CD4-positive, alpha-beta T cell treated with Interleukin-12 subunit alpha and Interleukin-12 subunit beta, for 1 hour (primary cell): ENCODE data around the gene PTPRT.

Source experiments
- DNase-seq: peaks from one replicate; pipeline ENCODE4 v3.0.0-alpha.2; 2020

The PTPRT gene

DNA sequence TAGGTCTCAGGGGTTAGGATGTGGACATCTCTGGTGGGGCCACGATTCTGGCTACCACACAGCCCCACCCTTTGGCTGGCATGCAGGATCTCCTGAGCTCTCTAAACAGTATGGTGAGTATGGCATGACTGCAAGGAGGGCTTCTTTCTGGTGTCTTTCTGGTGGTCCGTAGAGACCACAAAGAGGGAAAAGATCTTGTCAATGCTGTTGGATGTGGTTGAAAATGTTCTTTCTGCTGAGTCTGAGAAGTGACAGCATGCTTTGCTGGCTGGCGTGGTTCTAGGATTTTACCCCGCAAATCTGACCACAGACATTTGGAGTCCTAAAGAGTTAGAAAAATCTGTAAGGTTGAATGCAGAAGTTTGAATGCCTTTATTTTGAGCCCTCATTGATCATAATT lies 1096.7 kb downstream of the PTPRT start:
- no peak for DNase-seq

DNA sequence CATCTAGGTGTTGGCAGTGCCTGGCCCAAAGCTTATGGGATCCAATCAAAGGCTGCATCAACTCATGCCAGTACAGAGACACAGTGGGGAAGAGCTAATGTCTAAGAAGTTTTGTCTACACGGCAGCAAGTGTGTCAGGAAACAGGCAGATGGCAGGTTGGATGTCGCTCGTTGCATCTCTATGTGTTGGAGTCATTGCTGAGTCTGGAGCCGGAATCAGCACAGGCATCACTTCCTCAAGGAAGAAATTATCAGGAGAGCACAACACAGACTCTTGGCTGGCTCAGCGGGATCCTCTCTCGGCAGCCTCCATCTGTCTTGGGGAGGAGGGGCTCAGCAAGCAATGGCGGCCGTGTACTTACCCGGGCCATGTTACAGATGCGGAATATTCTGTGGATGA lies 1104.3 kb downstream of the PTPRT start:
- DNase-seq: no peak

DNA sequence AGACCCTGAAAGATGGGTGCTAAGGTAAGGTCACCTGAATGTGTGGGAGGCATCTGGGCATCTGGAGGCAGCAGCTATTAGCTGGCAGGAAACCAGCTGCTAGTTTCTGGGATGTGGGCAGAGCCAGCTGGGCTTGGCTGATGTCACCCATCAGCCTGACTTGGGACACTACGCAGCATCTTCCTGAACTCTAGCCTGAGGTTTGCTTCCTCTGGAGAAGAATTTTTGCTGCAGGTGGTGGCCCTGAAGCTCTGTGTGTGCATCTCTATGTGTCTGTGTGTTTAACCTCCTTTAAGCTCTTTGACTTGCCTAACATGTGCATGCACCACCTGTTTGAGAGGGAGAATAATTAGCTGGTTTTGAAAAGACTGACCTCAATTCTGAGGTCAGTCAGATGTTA lies 1106.4 kb downstream of the PTPRT start:
- DNase-seq: no peak

DNA sequence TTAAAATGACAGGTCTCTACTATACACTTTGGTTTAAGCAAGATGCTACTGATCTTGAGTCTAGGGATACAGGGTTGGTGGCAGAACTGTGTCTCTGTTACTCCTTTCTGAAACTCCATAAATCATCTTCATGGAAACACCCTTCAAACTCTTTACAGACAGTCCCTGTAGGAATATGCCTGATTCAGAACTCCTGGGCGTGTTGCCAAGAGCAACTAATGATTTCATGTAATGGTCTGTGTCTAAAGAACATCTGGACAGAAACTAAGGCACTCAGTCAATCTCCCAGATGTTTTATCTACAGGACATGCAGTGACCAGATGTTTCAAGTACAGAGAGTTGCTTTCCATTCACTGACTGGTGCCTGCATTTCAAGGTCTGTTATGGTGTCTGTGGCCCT lies 1107.1 kb downstream of the PTPRT start:
- no peak for DNase-seq

DNA sequence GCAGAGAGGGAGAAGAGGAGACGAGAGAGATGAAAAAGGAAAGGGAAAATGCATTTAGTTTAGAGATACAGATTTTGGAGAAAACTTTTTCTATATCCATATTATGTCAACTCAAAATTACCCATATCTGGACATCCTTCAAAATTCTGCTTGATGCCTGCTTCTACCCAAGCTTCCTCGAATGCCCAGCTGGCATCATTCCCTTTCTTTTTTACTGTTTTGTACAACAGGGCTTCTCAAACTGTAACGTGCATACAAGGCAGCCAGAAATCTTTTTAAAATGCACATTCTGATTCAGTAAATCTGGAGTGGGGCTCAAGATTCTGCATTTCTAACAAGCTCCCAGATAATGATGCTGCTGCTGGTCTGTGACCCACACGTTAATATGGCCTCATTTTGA lies 1108.8 kb downstream of the PTPRT start:
- no peak for DNase-seq

DNA sequence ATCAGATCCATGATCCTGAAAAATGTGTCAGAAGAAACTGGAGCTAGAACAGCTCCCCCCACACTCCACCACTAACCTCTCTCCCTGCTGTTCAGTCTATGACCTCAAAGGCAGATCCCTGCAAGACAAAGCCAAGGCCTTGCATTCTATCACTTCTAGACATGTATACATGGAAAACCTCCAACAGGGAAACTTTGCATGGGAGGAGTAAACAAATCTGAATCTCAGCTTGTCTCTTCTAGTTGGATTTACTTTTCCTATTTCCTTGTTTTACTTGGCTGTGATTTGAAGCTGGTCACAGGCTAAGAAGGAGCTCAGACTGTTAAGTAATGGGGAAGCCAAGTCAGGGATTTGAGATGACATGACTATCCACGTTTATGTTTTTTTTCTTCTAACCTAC lies 1114.8 kb downstream of the PTPRT start:
- no peak for DNase-seq

DNA sequence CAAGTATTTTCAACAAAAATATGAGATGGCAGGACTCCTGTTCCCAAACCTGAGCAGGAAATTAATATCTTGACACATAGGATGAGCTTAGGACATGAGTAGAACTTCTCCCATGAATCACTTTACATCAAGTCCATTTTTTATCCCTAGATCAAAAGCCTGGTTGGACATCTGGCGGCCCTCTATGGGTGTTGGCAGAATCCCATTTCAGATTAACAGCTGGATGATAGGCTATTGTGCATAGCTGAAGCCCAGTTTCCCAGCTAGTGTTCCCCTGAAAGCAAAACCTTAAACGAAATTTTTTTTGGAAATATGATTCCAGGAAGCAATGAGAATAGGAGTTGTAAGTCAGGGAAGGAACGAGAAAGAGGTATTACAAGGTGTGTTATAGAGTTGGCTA lies 1122.1 kb downstream of the PTPRT start:
- DNase-seq: no peak

DNA sequence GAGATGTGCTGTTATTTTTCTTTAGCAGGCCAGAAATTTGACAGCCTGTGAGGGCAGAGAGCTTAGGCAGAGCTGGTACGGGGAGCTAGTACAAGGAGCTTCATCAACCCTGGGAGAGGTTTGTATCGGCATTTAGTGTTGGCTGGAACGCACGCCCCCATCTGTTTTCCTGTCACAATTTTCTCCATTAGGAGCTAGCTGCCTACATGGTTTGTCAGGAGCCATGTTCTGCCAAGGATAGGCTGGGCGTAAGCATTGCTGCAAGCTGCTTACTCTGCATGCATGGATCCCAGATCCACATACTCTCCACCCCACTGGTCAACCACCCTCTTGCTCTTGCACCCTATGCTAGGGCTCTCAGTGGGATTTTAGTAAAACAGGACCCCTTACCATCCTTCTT lies 1122.5 kb downstream of the PTPRT start:
- DNase-seq: no peak

DNA sequence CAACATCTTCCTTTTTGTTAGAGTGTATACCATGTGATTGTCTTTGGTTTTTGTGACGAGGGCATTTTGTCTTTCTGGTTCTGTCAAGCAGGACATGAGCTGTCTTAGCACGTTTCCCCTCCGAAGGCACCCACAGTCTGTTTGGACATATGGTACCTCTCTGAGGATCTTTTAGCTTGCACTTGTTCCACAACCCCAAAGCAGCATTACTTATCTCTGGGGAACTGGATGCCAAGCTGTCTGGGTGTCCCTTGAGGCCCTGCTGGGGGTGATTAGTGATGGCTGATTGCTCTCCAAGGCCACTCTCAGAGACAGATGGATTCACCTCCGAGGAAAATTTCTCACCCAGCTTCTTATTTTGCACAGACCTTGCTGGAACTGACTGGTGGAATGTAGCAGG lies 1126.6 kb downstream of the PTPRT start:
- no peak for DNase-seq

DNA sequence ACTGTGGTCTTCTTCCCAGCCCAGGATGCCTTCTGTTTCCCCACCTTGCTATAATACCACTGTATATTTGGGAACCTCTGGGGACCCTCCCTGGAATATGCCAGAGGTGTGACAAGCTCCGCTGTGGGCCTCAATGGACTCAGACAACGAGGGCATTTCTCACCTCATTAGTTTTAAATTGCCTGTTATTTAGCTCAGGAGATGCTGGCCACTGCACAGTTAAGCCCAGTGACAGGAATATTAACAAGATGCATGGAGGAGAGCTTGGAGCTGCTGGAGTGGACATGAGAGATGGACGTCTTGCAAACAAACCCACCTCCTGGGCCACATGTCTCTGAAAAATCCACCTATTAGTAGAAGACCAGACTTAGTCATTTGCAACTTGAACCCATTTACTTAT lies 1136.4 kb downstream of the PTPRT start:
- DNase-seq: no peak

DNA sequence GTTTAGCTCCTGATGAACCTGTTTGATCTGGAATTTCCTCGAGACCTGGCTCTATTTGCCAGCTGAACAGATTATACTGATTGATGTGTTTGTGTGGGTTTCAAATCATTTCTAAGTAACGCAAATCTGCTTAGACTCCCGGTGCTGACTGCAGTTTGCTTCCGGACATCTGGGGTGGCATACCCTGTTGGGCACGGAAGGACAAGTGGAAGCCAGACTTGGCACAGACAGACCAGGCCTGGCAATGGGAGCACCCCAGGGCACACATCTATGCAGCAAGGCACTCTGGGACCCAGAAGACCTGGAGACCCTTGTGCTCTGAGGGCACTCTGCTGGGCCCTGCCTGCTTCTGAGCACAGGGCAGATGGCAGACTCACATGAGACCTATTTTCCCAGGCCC lies 1137.8 kb downstream of the PTPRT start:
- no peak for DNase-seq

DNA sequence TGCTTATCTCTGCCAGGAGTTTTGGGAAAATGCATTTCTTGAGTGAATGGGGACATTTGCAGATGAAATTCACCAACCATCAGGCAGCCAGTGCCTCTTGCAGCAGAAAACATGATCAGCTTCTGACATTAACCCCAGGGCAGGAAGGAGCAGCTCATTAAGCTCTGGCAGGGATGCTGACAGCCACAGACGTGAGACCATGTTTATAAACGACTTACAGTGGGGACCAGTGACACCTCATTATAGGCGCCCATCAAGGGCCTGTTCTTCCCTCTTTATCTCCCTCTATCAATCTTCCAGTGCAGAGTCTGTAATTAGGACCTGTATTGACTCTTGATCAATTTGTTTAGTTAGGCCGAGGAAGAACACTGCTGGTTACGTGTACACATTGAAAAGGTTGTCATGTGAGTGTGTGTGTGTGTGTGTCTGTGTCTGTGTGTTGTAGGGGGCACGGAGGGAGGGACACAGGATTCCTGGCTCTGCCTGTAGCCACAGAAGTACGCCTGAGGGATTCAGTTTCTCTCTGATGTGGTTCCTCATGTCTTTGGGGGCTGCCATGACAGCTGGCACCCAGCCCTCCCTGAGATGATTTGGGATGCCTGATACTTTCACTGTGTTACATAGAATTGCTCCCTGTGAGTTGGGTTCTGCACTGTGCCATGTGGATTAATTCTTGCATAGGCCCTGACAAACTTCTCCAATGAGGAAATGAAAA lies 1143.2 kb downstream of the PTPRT start:
- DNase-seq: no peak

DNA sequence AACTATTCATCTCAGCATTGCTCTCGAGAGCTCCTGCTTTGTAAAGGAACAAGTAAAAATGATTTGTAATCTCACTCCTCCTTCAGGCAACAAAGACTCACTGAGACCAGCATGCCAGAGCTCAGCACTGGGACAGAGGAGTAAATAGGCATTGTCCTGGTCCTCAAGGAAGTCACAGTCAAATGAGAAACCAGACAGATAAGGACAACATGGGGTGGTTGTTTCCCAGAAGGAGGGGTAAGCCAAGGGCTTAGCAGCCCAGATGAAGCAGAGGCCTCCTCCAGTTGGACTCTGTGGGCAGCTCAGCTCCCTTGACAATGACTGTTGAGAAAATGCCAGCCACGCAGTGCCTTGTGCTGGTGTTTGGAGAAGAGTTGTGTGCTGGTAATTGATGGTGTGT lies 1145.8 kb downstream of the PTPRT start:
- DNase-seq: no peak

DNA sequence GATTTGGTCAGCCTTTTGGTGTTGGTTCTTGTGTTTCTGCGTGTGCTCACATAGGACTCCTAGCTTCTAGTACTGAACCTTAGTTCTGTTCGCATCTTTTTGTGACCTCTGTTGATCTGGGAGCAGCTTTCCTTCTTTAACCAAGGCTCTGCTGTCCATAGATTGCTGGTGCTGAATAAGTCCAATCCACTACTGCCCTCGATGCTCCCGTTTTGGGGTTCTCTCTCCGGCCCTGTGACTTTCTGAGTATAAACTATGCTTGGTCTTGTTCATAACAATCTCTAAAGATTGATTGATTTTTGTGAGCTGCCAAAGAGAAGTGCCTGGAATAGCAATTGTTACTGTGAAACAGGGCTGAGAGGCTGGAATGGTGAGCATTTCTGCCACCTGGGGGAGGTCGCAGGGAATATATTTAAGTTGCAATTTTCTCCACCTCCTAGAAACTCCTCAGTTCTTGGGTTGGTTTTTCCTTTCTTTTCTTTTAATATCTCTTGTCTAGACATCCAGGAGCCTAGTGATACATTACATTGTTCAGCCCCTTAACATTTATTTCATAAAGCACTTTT lies 1148.6 kb downstream of the PTPRT start:
- no peak for DNase-seq

DNA sequence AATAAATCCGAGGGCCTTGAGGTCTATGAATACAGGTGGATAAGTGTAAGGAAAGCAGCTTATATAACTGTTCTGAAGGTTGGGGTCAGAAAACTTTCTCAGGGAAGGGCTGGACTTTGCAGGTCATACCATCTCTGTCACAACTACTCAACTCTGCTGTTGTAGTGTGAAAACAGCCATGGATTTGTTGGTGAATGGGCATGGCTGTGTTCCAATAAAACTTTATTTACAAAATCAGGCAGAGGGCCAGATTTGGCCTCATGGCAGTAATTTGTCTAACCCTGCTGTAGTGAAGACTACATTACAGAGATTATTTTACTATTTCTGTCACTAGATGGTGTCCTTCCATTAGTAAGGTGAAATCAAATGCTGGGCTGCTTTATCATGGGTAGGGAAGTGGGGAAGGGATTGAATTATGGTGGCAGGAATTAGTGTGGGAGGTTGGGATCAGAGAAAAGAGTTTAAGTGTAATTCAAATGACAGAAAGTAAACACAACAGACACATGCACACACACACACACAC lies 1161.9 kb downstream of the PTPRT start:
- no peak for DNase-seq

DNA sequence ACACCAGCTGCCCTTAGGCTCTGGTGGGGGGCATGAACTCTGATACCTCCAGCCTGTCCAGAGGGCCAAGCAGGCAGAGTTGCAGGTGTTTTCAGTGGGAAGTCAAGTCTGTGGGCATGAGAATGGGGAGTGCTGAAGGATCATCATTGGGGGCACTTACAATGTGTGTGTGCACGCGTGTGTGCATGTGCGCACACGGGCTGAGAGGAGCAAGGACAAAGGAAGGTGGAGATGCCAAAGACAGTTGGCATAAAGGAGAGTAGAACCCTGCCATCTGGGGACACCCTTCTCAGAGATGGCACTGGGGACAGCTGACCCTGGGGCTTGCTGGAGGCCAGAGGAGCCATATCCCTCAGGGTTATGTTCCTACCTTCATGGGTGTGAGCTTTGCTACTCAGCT lies 1163.1 kb downstream of the PTPRT start:
- DNase-seq: no peak

DNA sequence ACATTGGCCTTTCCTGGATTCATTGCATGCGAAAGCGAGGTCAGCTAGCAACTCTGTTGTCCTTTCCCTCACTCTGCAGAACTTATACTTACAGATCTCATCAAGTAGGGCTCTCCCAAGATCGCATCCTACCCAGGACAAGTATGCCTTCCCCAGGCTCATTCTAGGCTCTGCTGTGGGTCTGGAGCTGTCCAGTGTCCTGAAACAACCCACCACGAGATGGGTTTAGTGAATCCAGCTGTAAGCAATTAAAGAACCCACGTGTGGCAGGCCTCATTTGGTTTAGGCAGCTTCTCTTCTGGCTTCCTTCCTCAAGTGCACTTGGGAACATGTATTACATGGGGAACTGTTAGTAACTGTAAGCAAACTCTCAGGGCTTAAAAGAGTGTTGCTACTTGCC lies 1165.1 kb downstream of the PTPRT start:
- DNase-seq: no peak
